ENCODE data around the gene UAP1L1. TPM values are rescaled to one million over a fixed set of nuclear protein-coding genes. Genes with fewer than 3 reads are reported as not detected.

Gene UAP1L1
- total and polyA plus RNA-seq, 9 of the 15 experiments (the other 6 are each of a cell fraction or from before 2014, with no cell fraction given): 0.20 to 8.6 (median 3.7) TPM

GRCh38 chr9:137086531-137087408 lies 9.5 kb downstream of the UAP1L1 start, which contains the start of gene MAN1B1 (continued):
- TF ChIP-seq FOXP1 (CRISPR knock-in tag; IDR thresholded peaks at IDR 0.05) (peak; percentile 51; the same call in 1 of the 2 replicates), ZNF3 (CRISPR knock-in tag; IDR thresholded peaks at IDR 0.05) (no peak), TEAD4 (IDR thresholded peaks at IDR 0.05; ENCODE audit: low read length) (no peak), TEAD4 (CRISPR knock-in tag; IDR thresholded peaks at IDR 0.05; ENCODE audit: borderline replicate concordance) (peak; percentile 47; the same call in 1 of the 2 replicates), CSDE1 (IDR thresholded peaks at IDR 0.05) (peak in 1 of 2 experiments; percentile 90; a peak in 1 of 4 replicates), TAF7 (tag; IDR thresholded peaks at IDR 0.05) (no peak), GABPB2 (CRISPR knock-in tag; conservative IDR thresholded peaks at IDR 0.05) (no peak), STAT6 (CRISPR knock-in tag; IDR thresholded peaks at IDR 0.05) (0 out of 2 replicates have a peak, but pooled peaks have one; percentile 81), POLR2A (conservative IDR thresholded peaks at IDR 0.05) (peak; percentile 82), ZNF280B (CRISPR knock-in tag; IDR thresholded peaks at IDR 0.05) (no peak), UBTF (IDR thresholded peaks at IDR 0.05; ENCODE audit: borderline replicate concordance in 1 of 2, low read depth in 2 of 2, low read length in 2 of 2) (peak in 1 of 2 experiments; percentile 68; a peak in 1 of 4 replicates), SMARCA4 (IDR thresholded peaks at IDR 0.05) (no peak), CBX1 (IDR thresholded peaks at IDR 0.05; ENCODE audit: low read depth) (0 out of 2 replicates have a peak, but pooled peaks have one; percentile 17), HES1 (IDR thresholded peaks at IDR 0.05; ENCODE audit: low read depth) (no peak), MYC (IDR thresholded peaks at IDR 0.05; ENCODE audit: low read depth, low read length) (peak; percentile 98), MYC (CRISPR knock-in tag; IDR thresholded peaks at IDR 0.05; ENCODE audit: borderline replicate concordance, low read depth) (peak; percentile 93; the same call in 1 of the 2 replicates), CCNT2 (IDR thresholded peaks at IDR 0.05; ENCODE audit: borderline replicate concordance, extremely low read depth, insufficient read length, low read depth, low read length) (peak; percentile 71), NR4A1 (CRISPR knock-in tag; IDR thresholded peaks at IDR 0.05) (0 out of 2 replicates have a peak, but pooled peaks have one; percentile 7), NR4A1 (tag; IDR thresholded peaks at IDR 0.05) (no peak)

Measured in K562 (cell line).